Measurements from ENCODE around the gene GALNS.
"Not testable (repeated sequence)": the region's sequence is repeated elsewhere in the genome, so short reads cannot be mapped to it uniquely, and the experiment has no call there.

DNA sequence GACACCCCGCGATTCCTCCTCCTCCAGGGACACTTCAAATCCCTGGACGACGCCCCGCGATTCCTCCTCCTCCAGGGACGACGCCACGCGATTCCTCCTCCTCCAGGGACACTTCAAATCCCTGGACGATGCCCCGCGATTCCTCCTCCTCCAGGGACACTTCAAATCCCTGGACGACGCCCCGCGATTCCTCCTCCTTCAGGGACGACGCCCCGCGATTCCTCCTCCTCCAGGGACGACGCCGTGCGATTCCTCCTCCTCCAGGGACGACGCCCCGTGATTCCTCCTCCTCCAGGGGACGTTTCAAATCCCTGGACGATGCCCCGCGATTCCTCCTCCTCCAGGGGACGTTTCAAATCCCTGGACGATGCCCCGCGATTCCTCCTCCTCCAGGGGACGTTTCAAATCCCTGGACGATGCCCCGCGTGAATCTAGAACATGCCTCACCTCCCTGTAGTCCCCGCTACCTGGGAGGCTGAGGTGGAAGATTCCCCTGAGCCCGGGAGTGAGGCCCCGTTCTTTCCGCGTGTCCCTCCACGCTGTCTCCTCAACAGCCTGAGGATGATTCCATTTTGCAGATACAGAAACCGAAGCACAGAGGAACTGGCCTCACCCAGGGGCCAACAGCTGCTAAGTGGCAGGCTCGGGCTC lies 33.1 kb upstream of the GALNS start:
- not testable (repeated sequence) for TF ChIP-seq ZNF224 (CRISPR knock-in tag; IDR thresholded peaks at IDR 0.05); CHD2 (IDR thresholded peaks at IDR 0.05; ENCODE audit: low read depth, low read length); SP140L (CRISPR knock-in tag; IDR thresholded peaks at IDR 0.05; ENCODE audit: borderline replicate concordance); NFIC (IDR thresholded peaks at IDR 0.05; ENCODE audit: low read length); CAMTA2 (CRISPR knock-in tag; IDR thresholded peaks at IDR 0.05; ENCODE audit: borderline replicate concordance); ZNF317 (CRISPR knock-in tag; IDR thresholded peaks at IDR 0.05); EZH2 (conservative IDR thresholded peaks at IDR 0.05; ENCODE audit: low read depth, low read length); CCDC6 (CRISPR knock-in tag; IDR thresholded peaks at IDR 0.05)
- TF ChIP-seq, protein P1, sequence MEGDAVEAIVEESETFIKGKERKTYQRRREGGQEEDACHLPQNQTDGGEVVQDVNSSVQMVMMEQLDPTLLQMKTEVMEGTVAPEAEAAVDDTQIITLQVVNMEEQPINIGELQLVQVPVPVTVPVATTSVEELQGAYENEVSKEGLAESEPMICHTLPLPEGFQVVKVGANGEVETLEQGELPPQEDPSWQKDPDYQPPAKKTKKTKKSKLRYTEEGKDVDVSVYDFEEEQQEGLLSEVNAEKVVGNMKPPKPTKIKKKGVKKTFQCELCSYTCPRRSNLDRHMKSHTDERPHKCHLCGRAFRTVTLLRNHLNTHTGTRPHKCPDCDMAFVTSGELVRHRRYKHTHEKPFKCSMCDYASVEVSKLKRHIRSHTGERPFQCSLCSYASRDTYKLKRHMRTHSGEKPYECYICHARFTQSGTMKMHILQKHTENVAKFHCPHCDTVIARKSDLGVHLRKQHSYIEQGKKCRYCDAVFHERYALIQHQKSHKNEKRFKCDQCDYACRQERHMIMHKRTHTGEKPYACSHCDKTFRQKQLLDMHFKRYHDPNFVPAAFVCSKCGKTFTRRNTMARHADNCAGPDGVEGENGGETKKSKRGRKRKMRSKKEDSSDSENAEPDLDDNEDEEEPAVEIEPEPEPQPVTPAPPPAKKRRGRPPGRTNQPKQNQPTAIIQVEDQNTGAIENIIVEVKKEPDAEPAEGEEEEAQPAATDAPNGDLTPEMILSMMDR (CRISPR knock-in tag; IDR thresholded peaks at IDR 0.05) = not testable (repeated sequence)
